HTR-8/SVneo (cell line): ENCODE data around the gene ZNF516.

ENCODE experiments used
- DNase-seq: peaks from one replicate; pipeline ENCODE4 v3.0.0; 2011; ENCODE audit warnings: low spot score, mixed read lengths; ENCODE audit not compliant: insufficient read length
- FAIRE-seq: peaks from 2 replicates; lab custom pipeline; 2011; peaks lifted over from hg19 to GRCh38; lab: Jason Lieb, UNC

Gene ZNF516

DNA sequence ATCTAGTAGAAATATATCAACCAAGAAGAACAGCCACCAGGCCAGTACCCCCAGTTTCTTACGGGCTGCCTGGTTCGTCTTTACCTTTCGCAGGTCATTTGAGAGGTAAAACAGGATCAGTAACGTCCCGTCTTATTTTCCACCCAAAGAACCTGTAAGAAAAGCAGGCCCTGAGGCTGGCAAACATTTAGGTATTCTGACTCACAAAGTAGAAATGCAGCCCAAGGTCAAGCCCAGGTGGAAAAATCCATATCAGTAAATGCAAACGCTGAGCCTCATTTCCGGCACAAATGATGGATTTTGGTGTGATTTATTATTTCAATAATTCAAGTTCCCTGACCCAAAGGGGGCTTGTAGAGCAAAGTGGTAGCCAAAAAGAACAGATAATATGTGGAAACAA, 171.2 kb downstream of the ZNF516 start:
- DNase-seq, result no peak
- no peak for FAIRE-seq

DNA sequence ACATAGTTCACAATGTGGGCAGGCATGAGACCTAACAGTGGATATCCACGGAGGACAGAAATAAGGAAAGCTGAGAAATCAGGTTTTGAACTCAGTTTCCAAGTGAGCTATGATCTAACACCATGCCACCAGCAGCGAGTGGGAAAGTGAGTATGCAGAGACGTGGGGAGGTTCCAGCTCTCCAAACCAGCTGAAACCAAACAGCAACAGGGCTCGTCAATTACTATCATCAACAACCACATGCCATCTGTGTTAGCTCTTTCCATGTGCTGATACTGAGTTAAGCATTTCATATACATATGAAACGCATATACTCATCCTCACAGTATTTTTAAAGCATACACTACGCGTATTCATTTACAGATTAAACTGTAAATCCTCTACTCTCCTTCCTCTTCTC, 172.4 kb downstream of the ZNF516 start:
- DNase-seq (no peak), FAIRE-seq (no peak)

DNA sequence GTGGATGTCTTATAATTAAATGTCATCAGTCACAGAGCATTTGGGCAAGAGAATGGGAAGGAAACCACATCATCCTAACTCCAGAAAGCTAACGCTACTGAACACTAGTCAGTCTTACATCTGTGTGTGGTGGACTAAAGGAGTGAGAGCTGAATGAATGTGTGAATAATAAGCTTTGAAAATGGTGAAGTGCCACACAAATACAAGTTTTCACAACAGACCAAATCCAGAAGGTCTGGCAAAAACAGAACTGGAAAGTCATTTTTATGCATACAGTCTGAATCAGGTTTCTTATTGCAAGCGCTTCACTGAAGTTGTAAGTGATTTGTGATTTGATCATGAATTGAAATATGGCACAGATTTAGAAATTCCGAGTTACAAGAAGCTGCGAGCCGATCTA, 175.7 kb downstream of the ZNF516 start:
- no peak for FAIRE-seq
- DNase-seq, result no peak

DNA sequence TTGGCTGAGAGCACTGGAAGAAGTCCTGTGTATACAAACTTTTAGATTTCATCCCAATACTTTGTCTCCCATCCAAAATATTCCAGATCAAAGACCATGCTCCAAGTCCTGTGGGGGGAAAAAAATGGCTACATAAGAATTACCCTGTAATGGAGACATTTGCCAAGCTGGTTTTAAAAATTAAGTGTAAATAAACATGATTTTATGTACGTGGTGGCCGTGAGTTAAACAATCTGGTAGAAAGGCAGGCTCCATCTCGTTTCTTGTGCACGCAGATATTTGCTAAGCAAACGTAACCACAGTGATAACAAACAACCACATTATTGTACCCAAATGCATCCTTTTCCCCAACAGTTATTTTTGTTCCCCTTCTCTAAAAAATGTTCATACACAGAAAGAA, 176.4 kb downstream of the ZNF516 start:
- DNase-seq, result no peak
- FAIRE-seq, result no peak

DNA sequence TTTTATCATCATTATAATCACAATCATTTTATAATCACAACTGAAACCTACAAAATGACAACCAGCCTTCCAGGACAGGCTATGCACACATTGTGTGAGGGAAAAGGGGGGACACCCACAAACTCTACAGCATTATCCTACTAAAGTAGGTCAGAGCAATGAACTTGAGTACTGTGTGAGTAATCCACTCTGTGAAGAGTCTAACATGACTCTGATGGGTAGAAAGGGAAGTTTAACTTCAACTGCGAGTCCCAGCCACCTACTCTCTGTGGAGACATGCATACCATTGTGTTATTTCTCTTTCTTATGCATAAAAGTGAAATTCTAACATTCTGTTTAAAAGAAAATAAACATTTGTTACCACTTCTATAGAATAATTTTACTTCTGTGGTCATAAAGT, 177.9 kb downstream of the ZNF516 start:
- FAIRE-seq (no peak), DNase-seq (no peak)

DNA sequence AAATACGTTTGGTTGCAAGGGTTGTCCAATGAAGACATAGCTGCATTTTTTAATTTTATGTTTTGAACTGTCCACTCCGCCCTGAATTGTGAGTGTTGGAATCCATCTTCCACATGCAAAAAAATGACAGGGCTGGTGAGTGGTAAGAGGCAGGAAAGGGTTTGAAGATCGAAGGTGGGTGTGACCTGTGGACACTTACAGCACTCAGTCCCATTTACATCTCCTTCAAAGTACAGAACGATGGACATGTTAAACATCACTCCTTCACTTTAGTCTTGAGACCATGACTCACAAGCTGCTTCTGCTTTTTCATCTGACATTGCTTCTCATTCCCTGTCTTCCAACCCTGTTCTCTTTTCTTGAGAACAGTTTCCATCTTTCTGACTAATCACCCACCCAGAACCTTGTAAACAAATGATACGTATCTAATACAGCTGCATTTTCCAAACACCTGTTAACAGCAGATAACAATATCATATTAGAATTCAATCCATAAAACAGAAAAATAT, 179.3 kb downstream of the ZNF516 start:
- FAIRE-seq (no peak), DNase-seq (no peak)

DNA sequence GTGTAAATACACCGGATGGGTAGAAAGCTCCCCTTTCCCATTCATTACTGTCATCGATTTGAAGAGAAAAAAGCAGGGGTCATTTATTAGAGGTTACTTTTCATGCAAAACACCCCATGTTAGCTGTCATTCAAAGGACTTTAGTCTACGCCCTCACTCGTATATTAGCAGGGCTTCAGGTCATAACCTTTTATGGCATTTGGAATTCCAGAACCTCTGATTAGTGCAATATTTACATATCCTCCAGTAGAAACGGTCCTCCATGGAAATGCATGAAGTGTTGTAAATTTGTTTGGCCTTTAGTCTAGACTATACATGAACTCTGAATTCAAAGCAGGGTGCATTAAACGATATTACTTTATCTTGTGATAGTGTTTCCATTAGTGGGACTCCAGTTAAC, 180.5 kb downstream of the ZNF516 start:
- DNase-seq, result no peak
- no peak for FAIRE-seq

DNA sequence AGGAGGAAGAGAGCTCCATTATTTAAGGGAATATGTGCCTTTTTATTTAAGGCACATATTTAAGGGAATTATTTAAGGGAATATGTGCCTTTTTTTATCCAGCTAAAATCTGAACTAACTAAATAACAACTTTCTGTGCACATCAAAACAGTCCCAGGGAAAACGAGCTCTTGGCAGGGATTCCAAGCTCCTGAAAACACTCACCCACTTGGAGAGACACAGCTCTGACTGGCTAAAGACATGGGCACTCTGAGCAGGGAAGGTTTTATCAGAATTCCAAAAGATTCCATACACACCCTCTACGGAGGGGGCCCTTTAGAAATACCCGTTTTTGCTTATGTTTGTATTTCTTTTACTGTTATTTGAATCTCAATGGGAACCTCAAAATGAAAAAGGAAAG, 181.0 kb downstream of the ZNF516 start:
- FAIRE-seq, result no peak
- no peak for DNase-seq
